WI38 (cell line): ENCODE measurements around the gene EPHB1.

ENCODE experiments used
- H3K4me3 ChIP-seq: 2 replicates; pipeline ENCODE4 v1.5.1; 2011; ENCODE audit warnings: low read depth, mild to moderate bottlenecking, control low read depth, low read length
- CTCF ChIP-seq: IDR thresholded peaks from 2 replicates; pipeline ENCODE4 v1.5.1; 2012; ENCODE audit warnings: low read depth, mild to moderate bottlenecking, control low read depth, low read length

EPHB1 gene

GRCh38 chr3:134854254-134854653, 59.2 kb downstream of the EPHB1 start:
- H3K4me3 ChIP-seq = no peak overlapping the region
- no peak for TF ChIP-seq CTCF

- no peak for TF ChIP-seq CTCF
Measured at GRCh38 chr3:134857356-134857755, 62.3 kb downstream of the EPHB1 start.

GRCh38 chr3:134857776-134858362, 62.8 kb downstream of the EPHB1 start:
- no peak for TF ChIP-seq CTCF
- H3K4me3 ChIP-seq = no peak overlapping the region

More at GRCh38 chr3:134857356-134857755, 62.3 kb downstream of the EPHB1 start:
- no peak overlapping the region for H3K4me3 ChIP-seq

GRCh38 chr3:134858441-134859035, 63.5 kb downstream of the EPHB1 start:
- H3K4me3 ChIP-seq = no peak overlapping the region
- TF ChIP-seq CTCF = no peak

- H3K4me3 ChIP-seq = no peak overlapping the region
- TF ChIP-seq CTCF = no peak
Measured at GRCh38 chr3:134859341-134859740, 64.3 kb downstream of the EPHB1 start.

GRCh38 chr3:134860141-134860540, 65.1 kb downstream of the EPHB1 start:
- TF ChIP-seq CTCF = no peak
- H3K4me3 ChIP-seq = no peak overlapping the region

- no peak for TF ChIP-seq CTCF
- H3K4me3 ChIP-seq = no peak overlapping the region
Measured at GRCh38 chr3:134863915-134864314, 68.9 kb downstream of the EPHB1 start.
